Gastrocnemius medialis (tissue), 4 donors: Measurements from ENCODE around the gene SPRY4.

Experiments
- POLR2A ChIP-seq, 2 donors: fragments of 450-650 bp; IDR thresholded peaks; one replicate each; pipeline ENCODE4 v1.6.1; 2017; ENCODE audit warnings: antibody characterized with exemption in 2 of 2, mild to moderate bottlenecking in 2 of 2, moderate library complexity in 2 of 2
- TF ChIP-seq, protein P1 (sequence below), 5 experiments: fragments of 450-650 bp in 3 of 5; fragments of 200-600 bp in 2 of 5; sonication (generic) in 2 of 5; IDR thresholded peaks in 4 of 5; conservative IDR thresholded peaks in 1 of 5; 1 replicate in 4 of 5; 2 replicates in 1 of 5; pipeline ENCODE4 v1.5.1; 2016 to 2019; ENCODE audit warnings: antibody characterized with exemption in 5 of 5, mild to moderate bottlenecking in 3 of 5, moderate library complexity in 3 of 5

DNA sequence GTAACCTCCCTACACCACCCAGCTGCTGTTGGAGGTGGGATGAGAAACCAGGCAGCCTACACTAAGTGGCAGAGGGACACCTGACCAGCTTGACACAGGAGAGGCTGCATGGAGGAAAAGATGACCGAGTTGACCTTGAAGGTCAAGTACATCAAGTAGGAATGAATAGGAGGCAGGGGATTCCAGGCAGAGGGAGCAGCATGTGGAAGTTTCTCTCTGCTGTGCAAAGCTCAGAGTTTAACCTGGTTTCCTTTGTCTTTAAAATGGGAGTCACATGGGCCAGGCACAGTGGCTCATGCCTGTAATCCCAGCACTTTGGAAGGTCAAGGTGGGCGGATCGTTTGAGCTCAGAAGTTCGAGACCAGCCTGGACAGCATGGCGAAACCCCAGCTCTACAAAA is 32.6 kb downstream of the SPRY4 start:
- no peak for TF ChIP-seq POLR2A (IDR thresholded peaks at IDR 0.05)
- TF ChIP-seq, protein P1, sequence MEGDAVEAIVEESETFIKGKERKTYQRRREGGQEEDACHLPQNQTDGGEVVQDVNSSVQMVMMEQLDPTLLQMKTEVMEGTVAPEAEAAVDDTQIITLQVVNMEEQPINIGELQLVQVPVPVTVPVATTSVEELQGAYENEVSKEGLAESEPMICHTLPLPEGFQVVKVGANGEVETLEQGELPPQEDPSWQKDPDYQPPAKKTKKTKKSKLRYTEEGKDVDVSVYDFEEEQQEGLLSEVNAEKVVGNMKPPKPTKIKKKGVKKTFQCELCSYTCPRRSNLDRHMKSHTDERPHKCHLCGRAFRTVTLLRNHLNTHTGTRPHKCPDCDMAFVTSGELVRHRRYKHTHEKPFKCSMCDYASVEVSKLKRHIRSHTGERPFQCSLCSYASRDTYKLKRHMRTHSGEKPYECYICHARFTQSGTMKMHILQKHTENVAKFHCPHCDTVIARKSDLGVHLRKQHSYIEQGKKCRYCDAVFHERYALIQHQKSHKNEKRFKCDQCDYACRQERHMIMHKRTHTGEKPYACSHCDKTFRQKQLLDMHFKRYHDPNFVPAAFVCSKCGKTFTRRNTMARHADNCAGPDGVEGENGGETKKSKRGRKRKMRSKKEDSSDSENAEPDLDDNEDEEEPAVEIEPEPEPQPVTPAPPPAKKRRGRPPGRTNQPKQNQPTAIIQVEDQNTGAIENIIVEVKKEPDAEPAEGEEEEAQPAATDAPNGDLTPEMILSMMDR (IDR thresholded peaks at IDR 0.05 in 4 of 5, conservative IDR thresholded peaks at IDR 0.05 in 1 of 5) = no peak
